Suprapubic skin (tissue), 4 donors: ENCODE measurements around the gene RNF8. TPM values are rescaled to one million over a fixed set of nuclear protein-coding genes. Genes with fewer than 3 reads are reported as not detected.
A peak's percentile ranks its signal among the peaks of the same experiment; 100 is the strongest.

Experiments
- DNase-seq, 2 donors: peaks; one replicate each; pipeline ENCODE4 v3.0.0-alpha.2; 2019; ENCODE audit warnings: low spot score in 2 of 2
- H3K27ac ChIP-seq: fragments of 200-600 bp; sonication (generic); one replicate; pipeline ENCODE4 v1.5.1; 2019
- H3K27me3 ChIP-seq: fragments of 200-600 bp; sonication (generic); one replicate; pipeline ENCODE4 v1.5.1; 2019
- H3K36me3 ChIP-seq: fragments of 200-600 bp; sonication (generic); one replicate; pipeline ENCODE4 v1.5.1; 2019
- H3K4me1 ChIP-seq: fragments of 200-600 bp; sonication (generic); one replicate; pipeline ENCODE4 v1.5.1; 2019
- H3K4me3 ChIP-seq: fragments of 200-600 bp; sonication (generic); one replicate; pipeline ENCODE4 v1.5.1; 2019; ENCODE audit warnings: mild to moderate bottlenecking
- H3K9me3 ChIP-seq: fragments of 200-600 bp; sonication (generic); one replicate; pipeline ENCODE4 v1.5.1; 2019
- CTCF ChIP-seq, 2 donors: fragments of 200-600 bp in 1 of 2; fragments of 450-650 bp in 1 of 2; sonication (generic) in 1 of 2; IDR thresholded peaks; one replicate each; pipeline ENCODE4 v1.5.1; 2016 to 2019; ENCODE audit warnings: antibody characterized with exemption in 2 of 2, mild to moderate bottlenecking in 1 of 2, moderate library complexity in 1 of 2
- EP300 ChIP-seq: sonication (generic); formaldehyde crosslinking; IDR thresholded peaks from one replicate; pipeline ENCODE4 v1.6.1; 2017; ENCODE audit warnings: antibody characterized with exemption
- POLR2A ChIP-seq, 2 donors: fragments of 450-650 bp; IDR thresholded peaks; one replicate each; pipeline ENCODE4 v1.6.1; 2017; ENCODE audit warnings: antibody characterized with exemption in 2 of 2, mild to moderate bottlenecking in 2 of 2, moderate library complexity in 2 of 2
- POLR2AphosphoS5 ChIP-seq, 3 donors: sonication (generic); formaldehyde crosslinking; IDR thresholded peaks; one replicate each; pipeline ENCODE4 v1.6.1; 2017; ENCODE audit warnings: antibody characterized with exemption in 3 of 3
- WGBS: methylation state at CpG from one replicate; pipeline ENCODE4 v1.1.5; 2018; 5-methylcytosine and 5-hydroxymethylcytosine counted together
- total RNA-seq, 4 donors: library from RNA; depleted of rRNA; stranded (reverse); fragments of >200 nt; gene quantifications; one replicate each; pipeline ENCODE4 v1.1.0, GENCODE V29; 2016

Gene RNF8
- total RNA-seq, 4 donors from 2014 or later: 12.8 to 17.0 (median 14.3) TPM

GRCh38 chr6:37433657-37434271, 80.0 kb downstream of the RNF8 start:
- TF ChIP-seq POLR2AphosphoS5 (IDR thresholded peaks at IDR 0.05) (no peak), POLR2A (IDR thresholded peaks at IDR 0.05) (no peak), CTCF (IDR thresholded peaks at IDR 0.05) (no peak), EP300 (no peak)
- no peak for DNase-seq
- peak overlapping the region; percentile 87 for H3K4me3 ChIP-seq
- peak overlapping the region; percentile 92 for H3K27ac ChIP-seq
- peaks cover 25% of the 10 kb centered on the region for H3K36me3 ChIP-seq
- H3K4me1 ChIP-seq: peaks cover 23% of the 10 kb centered on the region
- no peaks in the 10 kb centered on the region for H3K27me3 ChIP-seq
- no peaks in the 10 kb centered on the region for H3K9me3 ChIP-seq
- 4% methylated on average over 12 of the region's 13 CpGs for WGBS

- Histone ChIP-seq H3K9me3 (no peaks in the 10 kb centered on the region), H3K27me3 (no peaks in the 10 kb centered on the region), H3K27ac (no peak overlapping the region), H3K4me1 (peaks cover 23% of the 10 kb centered on the region), H3K4me3 (no peak overlapping the region), H3K36me3 (peaks cover 32% of the 10 kb centered on the region)
- no peak for DNase-seq
- 66% methylated on average over 4 of the region's 4 CpGs for WGBS
- no peak for TF ChIP-seq CTCF (IDR thresholded peaks at IDR 0.05)
- no peak for TF ChIP-seq POLR2AphosphoS5 (IDR thresholded peaks at IDR 0.05)
- TF ChIP-seq EP300: no peak
- no peak for TF ChIP-seq POLR2A (IDR thresholded peaks at IDR 0.05)
Observed at GRCh38 chr6:37435373-37435772, 81.6 kb downstream of the RNF8 start.

GRCh38 chr6:37435816-37436215, 82.0 kb downstream of the RNF8 start:
- TF ChIP-seq EP300 (no peak), POLR2A (IDR thresholded peaks at IDR 0.05) (no peak), CTCF (IDR thresholded peaks at IDR 0.05) (no peak), POLR2AphosphoS5 (IDR thresholded peaks at IDR 0.05) (no peak)
- Histone ChIP-seq H3K4me3 (no peak overlapping the region), H3K27me3 (no peaks in the 10 kb centered on the region), H3K36me3 (peaks cover 32% of the 10 kb centered on the region), H3K27ac (no peak overlapping the region), H3K9me3 (no peaks in the 10 kb centered on the region), H3K4me1 (peaks cover 23% of the 10 kb centered on the region)
- WGBS: 80% methylated on average over 5 of the region's 5 CpGs
- DNase-seq: no peak

- Histone ChIP-seq H3K36me3 (peaks cover 39% of the 10 kb centered on the region), H3K9me3 (no peaks in the 10 kb centered on the region), H3K27ac (no peak overlapping the region), H3K4me3 (no peak overlapping the region), H3K4me1 (peaks cover 21% of the 10 kb centered on the region), H3K27me3 (no peaks in the 10 kb centered on the region)
- DNase-seq: no peak
- 76% methylated on average over 1 of the region's 1 CpG for WGBS
- TF ChIP-seq EP300 (no peak), POLR2AphosphoS5 (IDR thresholded peaks at IDR 0.05) (no peak), CTCF (IDR thresholded peaks at IDR 0.05) (no peak), POLR2A (IDR thresholded peaks at IDR 0.05) (no peak)
Observed at GRCh38 chr6:37438930-37439329, 85.1 kb downstream of the RNF8 start.

- H3K4me1 ChIP-seq: peaks cover 7% of the 10 kb centered on the region
- H3K4me3 ChIP-seq: no peak overlapping the region
- H3K9me3 ChIP-seq: no peaks in the 10 kb centered on the region
- no peak for DNase-seq
- H3K27ac ChIP-seq: no peak overlapping the region
- no peak for TF ChIP-seq CTCF (IDR thresholded peaks at IDR 0.05)
- no peak for TF ChIP-seq POLR2AphosphoS5 (IDR thresholded peaks at IDR 0.05)
- TF ChIP-seq POLR2A (IDR thresholded peaks at IDR 0.05): no peak
- TF ChIP-seq EP300: no peak
- 76% methylated on average over 6 of the region's 6 CpGs for WGBS
- H3K36me3 ChIP-seq: peaks cover 51% of the 10 kb centered on the region
- H3K27me3 ChIP-seq: no peaks in the 10 kb centered on the region
Observed at GRCh38 chr6:37441651-37442050, 87.9 kb downstream of the RNF8 start.
